ENCODE data around the gene FLRT2.

FLRT2 gene

DNA sequence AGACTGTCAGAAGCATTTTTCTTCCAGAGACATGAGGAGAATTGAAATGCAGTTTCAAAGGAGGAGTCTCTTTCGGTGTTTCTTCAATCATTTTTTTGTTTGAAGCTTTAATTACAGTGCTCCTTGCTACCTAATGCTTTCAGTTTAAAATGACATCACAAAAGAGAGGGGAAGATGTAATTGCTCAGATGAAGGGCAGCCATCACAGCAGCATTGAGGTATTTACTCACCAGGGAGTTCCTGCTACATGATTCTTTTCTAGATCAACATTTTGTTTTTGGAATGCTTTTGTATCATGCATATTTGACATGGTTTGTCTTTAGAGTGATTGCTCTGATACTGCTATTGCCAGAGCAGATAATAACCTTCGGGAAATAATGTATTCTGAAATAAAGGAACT, 28.6 kb downstream of the FLRT2 start:
- DNase-seq (ENCODE audit: low read depth in 1 of 2, low spot score in 1 of 2), result no peak

DNA sequence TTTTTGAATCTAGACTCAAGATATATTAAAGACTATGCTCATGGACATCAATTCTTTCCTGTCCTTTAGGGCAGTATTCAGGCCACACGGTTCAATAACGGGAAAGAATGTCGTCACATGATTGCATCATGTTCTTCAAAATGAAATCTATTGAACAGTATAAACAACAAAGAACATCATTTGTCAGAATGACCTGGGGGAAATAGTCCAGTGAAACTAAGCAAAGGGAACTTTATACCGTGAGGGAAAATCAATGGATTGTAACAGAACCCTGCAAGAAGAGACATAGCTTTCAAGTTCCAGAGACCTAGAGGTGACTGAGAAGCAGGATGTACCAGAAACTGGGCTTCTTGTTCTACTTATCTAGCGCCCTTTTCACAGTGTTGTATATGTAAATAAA, 32.7 kb downstream of the FLRT2 start:
- no peak for DNase-seq (ENCODE audit: low read depth in 1 of 2, low spot score in 1 of 2)

DNA sequence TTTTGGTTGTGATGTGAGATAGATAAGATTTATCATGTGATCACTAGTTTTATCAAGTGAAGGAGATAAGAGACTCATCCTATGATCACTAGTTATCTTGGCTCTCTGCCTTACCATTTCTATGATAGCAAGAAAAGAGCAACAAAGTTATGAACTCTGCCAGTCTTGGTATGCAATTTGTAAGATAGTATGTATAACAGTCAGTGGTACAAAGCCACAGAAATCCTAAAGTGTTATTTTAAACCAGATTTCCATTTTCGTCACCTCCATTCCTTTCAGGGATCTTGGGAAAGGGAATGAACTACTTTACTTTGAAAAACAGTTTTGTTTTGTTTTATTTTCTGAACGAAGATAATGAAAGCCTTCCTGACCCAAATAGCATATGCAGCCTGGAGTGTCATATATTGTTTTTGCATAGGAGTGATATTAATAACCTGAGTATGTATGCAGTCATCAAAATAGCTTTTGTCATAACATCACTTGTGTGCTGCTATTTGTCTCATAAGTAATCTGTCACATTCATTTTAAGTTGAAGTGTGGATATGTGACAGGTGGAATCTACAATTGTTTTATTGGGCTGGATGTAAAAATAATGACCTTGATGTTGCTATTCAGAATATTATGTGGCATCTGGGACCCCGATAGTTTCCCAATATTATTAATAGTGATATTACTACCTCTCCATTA, 35.0 kb downstream of the FLRT2 start:
- no peak for DNase-seq (ENCODE audit: low read depth in 1 of 2, low spot score in 1 of 2)

DNA sequence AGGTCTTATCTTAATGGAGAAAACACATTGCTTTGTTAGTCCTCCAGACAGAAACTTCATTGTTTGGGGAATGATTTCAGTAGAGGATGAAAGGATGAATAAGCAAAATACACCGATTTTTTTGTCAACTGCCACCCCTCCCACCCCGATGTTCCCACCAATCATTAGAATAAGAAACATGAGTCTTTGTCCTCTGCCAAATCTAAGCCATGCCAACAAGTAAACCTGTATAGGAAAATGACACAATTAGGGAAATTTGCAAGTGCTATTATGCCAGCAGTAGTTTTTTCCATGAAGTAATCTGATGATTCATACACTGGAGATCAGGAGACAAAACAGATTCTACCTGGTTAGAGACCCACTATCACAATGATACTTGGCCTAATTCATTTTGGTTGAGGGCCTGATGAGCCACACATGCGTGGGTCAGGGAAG, 35.9 kb downstream of the FLRT2 start:
- DNase-seq (ENCODE audit: low read depth in 1 of 2, low spot score in 1 of 2), result no peak

DNA sequence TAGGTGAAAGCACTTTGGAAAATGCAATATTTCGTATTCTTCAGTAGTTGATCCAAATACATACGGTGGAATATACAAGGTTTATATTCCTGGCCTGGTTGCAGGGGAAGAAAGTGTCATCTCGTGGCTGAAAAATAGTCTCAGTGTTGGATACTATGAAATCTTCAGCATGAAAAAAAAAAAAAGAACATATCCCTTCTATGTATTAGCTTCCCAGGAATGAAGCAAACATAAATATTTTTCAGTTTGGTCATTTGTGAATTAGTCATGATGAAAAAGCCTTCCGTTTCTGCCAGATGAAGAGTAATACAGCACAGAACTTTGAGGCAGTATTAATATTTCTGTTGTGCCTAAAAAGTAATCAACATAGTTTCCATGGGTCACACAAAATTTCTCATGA, 36.7 kb downstream of the FLRT2 start:
- no peak for DNase-seq (ENCODE audit: low read depth in 1 of 2, low spot score in 1 of 2)

DNA sequence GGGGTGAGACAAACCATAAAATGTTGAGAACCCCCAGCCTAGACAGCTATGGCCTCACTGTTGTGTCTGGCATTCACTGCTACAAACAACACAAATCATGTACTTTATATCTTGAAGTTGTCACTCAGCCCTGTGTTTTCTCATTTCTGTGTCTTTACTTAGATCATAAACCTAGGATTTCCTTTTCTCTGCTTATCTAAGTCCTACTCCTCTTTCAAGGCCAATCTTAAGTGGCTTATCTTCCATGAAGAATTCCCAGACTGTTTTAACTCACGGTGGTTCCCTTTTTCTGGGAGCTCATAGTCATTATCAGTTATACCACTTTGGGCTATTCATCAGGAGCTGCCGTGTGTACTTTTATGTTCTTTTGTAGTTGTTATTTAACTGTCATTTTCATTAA, 42.1 kb downstream of the FLRT2 start:
- DNase-seq (ENCODE audit: low read depth in 1 of 2, low spot score in 1 of 2), result no peak

DNA sequence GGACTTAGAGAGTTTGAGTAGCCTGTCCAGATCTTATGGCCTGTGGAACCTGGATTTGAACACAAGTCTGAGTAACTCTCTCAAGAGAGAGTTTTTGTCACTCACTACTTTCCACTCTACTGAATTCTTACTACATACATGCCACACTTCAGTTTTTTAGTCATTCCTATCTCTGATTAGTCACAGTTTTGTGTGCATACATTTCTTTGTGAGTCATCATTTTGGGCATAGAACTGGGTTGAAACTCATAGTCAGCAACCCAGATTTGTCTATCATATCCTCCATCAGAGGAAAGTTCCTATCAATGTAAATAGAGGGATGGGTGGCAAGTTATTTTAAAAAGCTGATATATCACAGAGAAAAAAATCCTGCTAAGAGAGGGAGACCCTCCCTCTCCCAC, 42.9 kb downstream of the FLRT2 start:
- no peak for DNase-seq (ENCODE audit: low read depth in 1 of 2, low spot score in 1 of 2)

DNA sequence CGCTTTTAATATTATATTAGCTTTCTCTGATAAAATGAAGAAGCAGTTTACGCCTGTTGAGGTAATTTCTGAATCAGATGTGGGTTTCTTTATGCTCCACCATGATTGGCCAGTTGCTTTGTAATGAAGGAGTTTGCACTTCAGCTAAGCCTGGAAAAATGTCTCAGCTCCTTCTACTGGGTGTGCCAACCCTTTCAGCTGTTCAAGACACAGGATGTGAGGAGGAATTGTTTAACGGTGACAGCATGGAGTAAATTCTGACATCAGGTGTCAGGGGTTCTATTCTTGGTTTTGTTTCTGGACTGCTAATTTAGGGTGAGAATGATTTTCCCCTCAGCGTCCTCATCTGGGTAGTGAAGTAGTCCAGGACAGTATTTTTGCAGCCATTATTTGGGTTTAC, 43.5 kb downstream of the FLRT2 start:
- DNase-seq (ENCODE audit: low read depth in 1 of 2, low spot score in 1 of 2), result no peak

DNA sequence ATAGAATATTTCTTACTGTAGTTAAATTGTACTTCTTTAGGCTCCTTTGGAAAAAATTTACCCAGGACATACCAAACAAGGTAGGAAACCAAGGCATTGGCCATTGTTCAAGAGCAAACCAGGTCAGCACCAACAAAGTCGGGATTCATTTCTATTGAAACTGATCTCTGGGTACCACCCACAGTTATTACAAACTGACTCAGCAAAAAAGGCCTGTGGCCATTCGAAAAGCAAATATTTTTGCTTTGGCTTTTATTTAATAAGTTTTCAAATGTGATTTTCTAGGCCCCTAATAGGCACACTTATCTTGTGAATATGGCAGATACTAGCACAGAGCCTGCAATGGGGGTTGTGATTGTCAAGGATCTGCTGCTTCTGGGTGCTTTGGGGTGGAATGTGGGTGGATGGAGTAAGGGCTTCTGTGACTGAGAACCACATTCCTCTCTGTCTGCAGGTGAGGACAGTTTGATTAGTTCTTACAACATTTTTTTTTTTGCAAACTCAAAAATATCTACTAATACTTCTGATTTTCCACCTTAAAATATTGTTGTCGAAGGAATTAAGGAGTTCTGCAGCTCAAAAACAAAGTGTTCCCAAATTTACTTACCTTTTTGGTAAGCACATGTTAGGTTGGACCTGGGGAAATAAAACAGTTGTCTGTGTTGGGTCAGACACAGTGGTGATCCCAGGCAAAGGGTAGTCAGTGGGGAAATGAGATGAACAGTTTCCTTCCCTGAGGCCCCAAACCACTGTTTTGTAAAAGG, 45.1 kb downstream of the FLRT2 start:
- DNase-seq (ENCODE audit: low read depth in 1 of 2, low spot score in 1 of 2), result no peak

DNA sequence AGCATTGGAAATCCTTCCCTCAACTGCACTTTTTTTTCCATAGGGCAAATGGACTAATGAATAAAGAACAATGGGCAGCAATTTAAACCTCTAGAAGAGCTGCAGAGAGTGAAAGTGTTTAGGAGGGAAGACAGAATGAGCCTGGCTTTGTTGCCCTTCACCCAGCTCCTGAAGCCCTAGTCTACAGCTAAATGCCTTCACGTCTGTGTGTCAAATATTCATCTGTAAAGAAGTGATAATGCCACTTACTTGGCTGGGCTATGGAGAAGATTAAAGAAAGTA, 45.6 kb downstream of the FLRT2 start:
- no peak for DNase-seq (ENCODE audit: low read depth in 1 of 2, low spot score in 1 of 2)

DNA sequence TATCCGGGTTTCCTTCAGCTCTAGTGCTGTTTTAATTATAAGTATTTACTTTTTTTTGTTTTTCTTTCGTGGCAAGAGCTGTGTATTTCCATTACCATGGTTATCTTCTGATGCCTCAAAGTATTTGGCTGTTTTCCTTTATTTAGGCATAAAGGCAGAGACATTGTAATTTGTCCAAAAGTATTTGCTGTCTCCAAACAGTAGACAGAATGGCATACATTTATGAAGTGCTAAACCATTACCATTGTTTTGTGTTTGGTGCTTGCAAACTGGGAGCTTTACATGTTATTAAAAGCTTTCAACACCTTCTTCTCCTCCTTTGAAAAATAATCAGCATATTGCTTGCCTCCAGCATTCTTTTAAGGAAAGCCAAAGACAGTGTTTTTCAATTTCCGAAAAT, 46.3 kb downstream of the FLRT2 start:
- DNase-seq (ENCODE audit: low read depth in 1 of 2, low spot score in 1 of 2), result no peak

DNA sequence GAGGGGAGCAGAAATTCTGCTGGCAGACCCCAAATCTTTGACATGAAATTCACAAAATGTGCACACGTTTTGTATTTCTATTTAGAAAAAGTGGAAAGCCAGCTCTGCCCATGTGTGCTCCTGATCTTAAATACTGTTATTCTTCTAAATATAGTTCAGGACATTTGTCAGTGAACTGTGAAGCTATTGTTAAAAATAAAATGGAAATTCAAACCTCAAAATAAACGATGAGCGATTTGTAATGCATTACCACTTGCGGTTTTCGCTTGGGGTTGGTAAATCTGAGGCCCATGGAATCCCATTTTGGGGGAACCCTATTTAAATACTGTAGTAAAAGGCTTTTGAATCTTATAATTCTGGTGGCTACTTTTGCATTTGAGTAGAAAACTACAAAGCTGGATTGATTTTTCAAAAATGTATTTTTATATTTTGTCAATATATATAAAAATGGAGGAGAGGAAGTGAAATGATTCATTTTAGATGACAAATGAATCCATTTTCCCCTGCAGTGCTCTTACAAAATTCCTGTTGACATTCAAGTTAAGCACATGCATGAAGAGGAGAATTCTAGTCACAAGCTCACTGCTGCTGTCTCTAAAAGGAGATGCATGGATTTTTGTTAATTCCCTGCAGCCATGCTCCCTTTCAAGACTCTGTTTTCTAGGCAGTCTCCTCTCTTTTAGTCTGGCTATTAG, 47.1 kb downstream of the FLRT2 start:
- no peak for DNase-seq (ENCODE audit: low read depth in 1 of 2, low spot score in 1 of 2)

DNA sequence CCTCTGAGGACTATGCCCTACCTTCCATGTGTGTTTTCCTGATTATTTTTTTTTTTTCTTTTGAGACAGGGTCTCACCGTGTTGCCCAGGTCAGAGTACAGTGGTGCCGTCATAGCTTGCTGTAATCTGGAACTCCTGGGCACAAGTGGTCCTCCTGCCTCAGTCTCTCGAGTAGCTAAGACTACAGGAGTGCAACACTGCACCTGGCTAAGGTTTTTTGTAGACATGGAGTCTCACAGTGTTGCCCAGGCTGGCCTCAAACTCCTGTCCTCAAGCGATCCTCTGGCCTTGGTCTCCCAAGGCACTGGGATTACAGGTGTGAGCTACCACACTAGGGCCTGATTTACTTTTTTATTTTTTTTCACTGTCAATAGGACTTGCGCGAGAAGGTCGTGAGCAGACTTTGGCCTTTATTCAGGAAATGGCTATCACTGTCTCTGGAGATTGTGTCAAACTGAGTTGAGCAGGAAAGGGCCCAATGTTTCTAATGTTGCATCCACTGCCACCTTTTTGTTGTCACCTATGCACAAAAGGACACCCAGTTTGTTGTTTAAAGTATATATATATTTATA, 47.7 kb downstream of the FLRT2 start:
- no peak for DNase-seq (ENCODE audit: low read depth in 1 of 2, low spot score in 1 of 2)

DNA sequence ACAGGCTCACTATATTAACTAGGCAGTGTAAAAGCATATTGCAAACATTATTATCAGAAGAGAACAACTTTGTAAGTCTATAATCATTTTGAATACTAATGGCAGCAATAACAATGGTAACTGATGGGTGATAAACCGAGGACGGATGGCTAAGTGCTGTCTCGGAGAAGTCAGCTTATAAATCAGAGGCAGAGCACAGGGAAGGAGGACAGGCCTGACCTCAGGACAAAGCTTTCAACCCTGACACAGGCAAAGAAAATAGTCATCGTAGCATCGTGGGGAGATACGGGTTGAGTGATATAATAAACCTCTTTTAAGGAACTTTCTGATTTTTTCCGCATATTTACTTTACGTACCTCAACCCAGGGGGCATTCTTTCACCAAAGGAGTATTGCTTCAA, 48.4 kb downstream of the FLRT2 start:
- no peak for DNase-seq (ENCODE audit: low read depth in 1 of 2, low spot score in 1 of 2)

DNA sequence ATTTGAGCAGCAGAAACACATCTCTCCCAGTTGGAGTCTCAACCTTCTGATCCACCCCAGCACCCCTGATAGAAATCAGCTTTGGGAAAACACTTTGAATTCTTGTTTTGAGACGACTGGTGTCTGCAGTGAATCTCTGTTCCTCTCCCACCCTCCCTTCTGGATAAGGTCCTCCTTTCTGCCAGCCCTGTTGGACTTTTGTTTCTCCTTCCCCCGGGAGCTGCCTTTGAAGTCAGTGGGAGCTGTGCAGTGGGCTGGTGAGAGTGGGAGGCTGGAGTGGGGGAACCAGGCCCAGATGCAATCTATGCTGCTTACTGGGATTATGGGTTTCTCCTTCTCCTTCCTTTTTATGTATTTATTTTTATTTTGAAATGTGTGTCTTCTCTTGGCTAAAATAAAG, 49.0 kb downstream of the FLRT2 start:
- no peak for DNase-seq (ENCODE audit: low read depth in 1 of 2, low spot score in 1 of 2)

DNA sequence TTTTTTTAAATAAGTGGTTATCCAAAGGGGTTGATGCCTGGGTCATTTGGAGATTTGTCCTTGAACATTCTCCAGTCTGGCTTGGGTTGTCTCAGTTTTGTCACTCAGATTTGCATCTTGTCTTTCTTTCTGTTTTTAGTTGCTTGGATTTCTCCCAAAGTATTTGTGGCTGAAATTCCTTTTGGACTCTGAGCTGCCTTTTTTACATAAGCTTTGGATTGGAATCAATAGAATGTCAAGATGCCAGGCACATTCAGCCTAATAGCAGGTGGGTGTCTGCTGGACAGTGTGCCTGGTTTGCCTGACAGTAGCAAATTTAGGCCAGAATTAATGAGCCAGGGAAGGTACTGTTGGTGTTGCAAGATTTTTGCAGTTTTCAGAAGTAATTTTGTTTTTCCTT, 50.0 kb downstream of the FLRT2 start:
- no peak for DNase-seq (ENCODE audit: low read depth in 1 of 2, low spot score in 1 of 2)

DNA sequence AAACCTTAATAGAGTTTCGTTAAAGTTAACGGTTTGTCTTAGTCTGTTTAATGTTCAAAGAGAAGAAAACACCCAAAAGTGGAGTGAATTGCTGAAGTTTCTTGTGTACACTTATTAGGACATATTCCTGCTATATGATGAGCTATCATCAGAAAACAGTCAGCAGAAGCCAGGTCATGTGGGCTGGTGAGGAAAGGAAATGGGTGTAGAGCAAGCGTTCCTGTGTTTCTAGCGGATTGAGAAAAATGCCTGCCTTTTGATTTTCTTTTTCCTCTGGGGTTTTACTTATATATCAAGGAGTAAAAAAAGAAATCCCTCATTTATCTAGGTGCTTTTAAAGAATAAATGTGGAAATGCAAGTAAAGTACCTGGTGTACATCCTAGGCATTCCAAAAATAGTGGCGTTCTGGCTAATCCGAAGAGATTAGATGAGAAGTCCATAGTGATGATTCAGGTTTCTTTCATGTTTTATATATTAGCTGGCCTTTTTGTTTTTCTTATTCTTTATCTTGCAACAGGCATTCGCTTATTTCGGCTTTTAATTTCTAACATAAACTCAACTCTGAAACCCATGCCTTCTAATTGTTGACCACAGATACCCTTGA, 50.7 kb downstream of the FLRT2 start:
- DNase-seq (ENCODE audit: low read depth in 1 of 2, low spot score in 1 of 2), result no peak

DNA sequence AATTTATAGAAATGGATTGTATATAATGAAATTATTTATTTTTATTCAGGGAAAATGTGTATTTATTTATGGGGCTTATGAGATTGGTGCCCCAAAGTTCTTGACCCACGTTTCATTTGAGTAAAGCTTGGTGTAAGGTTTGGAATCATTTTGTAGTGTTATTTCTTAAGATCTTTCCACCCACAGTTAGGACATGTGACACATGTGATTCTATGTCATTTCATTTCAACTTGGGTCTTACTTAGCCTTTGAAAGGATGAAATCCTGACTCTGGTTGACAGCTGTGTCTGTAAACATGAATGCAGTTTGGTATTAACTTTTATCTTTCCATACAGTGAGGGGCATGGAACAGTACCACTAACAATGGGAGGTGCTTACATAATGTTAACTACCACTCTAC, 51.7 kb downstream of the FLRT2 start:
- DNase-seq (ENCODE audit: low read depth in 1 of 2, low spot score in 1 of 2), result no peak

DNA sequence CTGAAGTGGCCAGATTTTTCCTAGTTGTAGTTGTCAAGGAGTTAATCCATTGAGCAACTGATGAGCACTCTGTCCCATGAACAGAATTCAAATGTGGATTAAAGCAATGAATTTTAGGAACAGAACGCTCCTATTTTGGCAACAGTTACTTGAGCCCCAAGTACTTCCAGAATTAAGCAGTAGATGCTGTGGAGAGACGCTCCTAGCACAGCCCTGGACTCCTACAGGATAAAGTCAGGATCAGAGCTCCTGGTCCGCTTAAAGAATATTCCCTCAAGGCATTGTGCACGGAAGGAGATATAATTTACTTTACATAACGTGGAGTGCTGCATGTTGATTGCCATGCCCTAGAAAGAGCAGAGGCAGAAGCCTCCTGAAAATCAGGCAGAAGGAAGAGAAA, 53.4 kb downstream of the FLRT2 start:
- no peak for DNase-seq (ENCODE audit: low read depth in 1 of 2, low spot score in 1 of 2)

DNA sequence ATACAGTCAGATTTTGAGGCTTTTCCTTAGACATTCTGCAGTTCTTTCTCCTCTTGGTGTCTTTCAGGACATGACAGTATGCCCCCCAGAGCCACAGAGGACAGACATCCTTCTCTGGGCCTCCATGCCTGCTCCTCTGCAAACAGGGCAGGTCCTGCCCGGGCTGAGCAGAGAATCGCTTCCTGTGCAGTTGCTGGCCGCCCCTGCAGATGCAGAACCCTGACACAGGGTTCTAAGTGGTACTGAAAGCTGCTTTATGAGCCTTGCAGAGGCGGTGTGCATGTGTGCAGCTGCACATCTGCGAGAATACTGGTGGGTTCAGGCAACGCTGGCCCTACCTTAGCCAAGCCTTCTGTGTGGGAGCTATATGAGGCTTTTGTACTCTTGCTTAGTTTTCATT, 54.5 kb downstream of the FLRT2 start:
- no peak for DNase-seq (ENCODE audit: low read depth in 1 of 2, low spot score in 1 of 2)

DNA sequence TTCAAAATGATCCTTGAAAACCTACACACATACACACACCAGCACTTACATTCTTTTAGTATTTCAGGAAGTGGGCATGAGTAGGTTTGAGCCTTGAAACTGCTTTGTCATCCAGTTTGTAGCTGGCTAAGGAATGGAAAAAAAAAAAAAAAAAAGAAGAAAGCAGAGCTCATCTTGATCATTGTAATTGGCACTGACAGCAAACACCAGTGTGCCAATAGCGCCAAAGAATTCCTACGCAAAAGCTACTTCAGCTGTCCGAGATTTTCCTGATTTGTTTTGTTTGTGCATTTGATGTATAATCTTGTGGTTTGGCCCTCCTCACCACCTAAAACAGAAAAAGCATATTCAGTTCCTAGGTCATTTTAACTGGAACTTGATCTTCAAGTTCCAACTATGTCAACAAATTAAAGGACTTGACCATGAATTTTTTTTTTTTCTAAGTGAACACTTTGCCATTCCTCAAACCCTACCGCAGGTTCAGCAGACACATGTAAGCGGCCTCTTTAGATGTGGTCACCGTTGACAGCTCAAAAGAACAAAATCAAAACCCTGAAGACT, 57.3 kb downstream of the FLRT2 start:
- no peak for DNase-seq (ENCODE audit: low read depth in 1 of 2, low spot score in 1 of 2)

DNA sequence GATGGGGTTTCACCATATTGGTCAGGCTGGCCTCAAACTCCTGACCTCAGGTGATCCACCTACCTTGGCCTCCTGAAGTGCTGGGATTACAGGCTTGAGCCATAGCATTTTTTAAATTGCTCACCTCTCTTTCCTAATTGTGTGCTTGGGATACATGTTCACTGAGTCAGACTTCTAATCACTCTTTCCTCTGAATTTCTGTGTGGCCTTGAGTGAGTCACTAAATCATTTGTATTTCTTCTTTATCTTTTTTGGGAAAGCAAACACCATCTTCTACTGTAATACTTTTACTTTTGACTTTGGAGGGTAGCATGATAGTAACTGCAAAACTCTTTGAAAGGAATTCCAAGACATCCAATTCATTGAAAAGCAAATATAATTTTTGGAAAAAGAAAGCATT, 60.8 kb downstream of the FLRT2 start:
- no peak for DNase-seq (ENCODE audit: low read depth in 1 of 2, low spot score in 1 of 2)
